ENCODE results near the gene RGS8. TPM values are rescaled to one million over a fixed set of nuclear protein-coding genes. Genes with fewer than 3 reads are reported as not detected.

Gene RGS8
- total RNA-seq, 1 donor from 2014 or later, result not detected

DNA sequence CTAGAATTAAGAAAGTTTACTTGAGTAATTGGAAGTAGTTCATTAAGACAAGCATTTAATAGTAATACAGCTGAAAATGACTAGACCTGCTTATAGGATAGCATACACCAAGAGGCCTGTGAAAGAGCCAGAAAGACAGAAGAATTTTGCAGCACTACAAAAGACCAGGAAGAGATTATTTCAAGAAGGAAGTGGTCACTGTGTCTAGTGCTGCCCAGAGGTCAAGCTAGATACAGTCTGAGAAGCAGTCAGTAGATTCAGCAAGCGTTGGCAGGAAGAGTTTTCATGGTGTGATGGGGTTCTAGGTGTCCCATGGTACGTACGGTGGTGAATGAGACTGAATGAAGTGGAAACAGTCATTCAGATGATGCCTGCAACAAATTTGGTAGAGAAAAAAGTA is 31.5 kb downstream of the RGS8 start:
- intact Hi-C loops (cut with DNase I), result no loop called here
- no peak for ATAC-seq (ENCODE audit: poor library complexity)
- DNase-seq, result no peak

DNA sequence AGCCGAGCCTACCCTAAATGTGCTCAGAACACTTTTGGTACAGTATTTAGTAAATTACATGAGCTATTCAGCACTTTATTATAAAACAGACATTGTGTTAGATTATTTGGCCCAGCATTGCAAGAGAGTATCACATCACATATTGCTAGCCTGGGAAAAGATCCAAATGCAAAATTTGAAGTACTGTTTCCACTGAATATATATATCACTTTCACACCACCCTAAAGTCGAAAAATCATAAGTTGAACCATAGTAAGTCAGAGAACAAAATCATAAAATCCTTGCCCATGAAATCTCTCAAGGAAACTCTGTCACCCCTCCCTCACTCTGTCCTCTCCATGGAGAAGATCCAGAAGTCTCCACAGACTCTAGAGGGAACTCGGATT is 33.1 kb downstream of the RGS8 start:
- DNase-seq, result no peak
- ATAC-seq (ENCODE audit: poor library complexity), result no peak
- intact Hi-C loops (cut with DNase I), result no loop called here

DNA sequence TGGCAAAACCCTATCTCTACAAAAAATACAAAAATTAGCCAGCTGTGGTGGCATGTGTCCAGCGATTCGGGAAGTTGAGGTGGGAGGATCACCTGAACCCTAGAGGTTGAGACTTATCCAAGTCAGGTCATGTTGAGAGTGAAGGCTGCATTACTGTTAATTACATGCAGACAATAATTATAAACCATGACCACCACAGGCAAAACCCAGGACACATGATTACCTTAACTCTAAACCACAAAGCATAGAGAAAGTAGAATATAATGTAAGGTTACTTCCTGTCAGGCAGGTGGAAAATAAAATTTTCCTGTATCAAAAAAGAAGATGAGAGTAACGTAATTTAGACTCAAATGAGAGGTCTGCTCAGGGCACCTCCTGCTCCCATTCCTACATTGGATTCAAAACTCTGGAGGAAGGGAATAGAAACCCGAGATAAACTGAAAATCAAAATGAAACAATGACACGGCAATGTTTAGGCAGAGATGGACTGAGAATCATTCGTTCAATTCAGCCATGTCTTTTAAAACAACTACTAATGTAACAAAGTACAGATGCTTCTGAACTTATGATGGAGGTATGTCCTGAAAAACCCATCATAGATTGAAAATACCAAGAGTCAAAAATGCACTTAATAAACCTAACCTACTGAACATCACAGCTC is 33.6 kb downstream of the RGS8 start:
- DNase-seq, result no peak
- intact Hi-C loops (cut with DNase I), result no loop called here

GRCh38 chr1:182649041-182649440 is 35.3 kb downstream of the RGS8 start:
- intact Hi-C loops (cut with DNase I), result no loop called here
- DNase-seq, result no peak
- no peak for ATAC-seq (ENCODE audit: poor library complexity)

More for the DNA sequence above, 33.6 kb downstream of the RGS8 start:
- ATAC-seq (ENCODE audit: poor library complexity), result no peak

DNA sequence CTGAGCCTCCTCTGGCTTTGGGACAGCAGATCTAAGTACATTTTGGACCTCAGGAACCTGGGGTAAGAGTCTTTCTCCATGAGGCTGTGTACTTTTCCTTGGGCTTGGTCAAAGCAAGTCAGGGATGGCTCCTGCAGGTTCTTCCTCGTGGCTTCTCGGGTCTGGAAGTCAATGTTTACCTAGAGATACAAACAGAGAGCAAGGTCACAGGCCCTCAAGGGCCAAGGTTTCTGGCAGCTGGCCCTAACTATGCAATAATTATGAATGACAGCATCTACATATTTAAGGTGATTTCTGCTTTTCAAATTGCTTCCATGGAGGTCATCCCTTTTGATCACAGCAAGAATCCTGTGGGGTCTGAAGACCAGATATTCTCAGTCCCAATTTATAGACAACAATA is 37.6 kb downstream of the RGS8 start:
- DNase-seq (no peak), ATAC-seq (ENCODE audit: poor library complexity) (no peak)
- intact Hi-C loops (cut with DNase I), result no loop called here

GRCh38 chr1:182644886-182645285 is 39.5 kb downstream of the RGS8 start:
- ATAC-seq (ENCODE audit: poor library complexity) (no peak), DNase-seq (no peak)
- intact Hi-C loops (cut with DNase I), result no loop called here

DNA sequence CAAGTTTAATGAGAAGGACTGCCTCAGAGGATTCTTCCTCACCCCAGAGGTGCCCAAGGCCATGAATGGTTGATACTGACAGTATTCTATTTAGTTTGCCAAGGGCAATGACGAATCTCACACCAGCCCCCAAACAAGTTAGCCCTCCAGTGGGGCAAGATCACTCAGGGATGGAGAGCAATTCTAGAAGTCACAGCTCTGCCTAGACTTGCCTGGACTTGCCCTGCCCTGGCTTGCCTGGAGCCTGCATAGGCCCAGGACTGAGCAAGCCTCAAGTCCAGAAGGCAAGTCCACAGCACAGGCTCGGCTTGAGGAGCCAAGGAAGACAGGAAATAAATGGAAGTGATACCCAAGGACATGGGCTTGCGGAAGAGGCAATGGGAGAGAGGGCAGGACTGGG is 40.7 kb downstream of the RGS8 start:
- DNase-seq (no peak), ATAC-seq (ENCODE audit: poor library complexity) (no peak)
- intact Hi-C loops (cut with DNase I), result no loop called here

DNA sequence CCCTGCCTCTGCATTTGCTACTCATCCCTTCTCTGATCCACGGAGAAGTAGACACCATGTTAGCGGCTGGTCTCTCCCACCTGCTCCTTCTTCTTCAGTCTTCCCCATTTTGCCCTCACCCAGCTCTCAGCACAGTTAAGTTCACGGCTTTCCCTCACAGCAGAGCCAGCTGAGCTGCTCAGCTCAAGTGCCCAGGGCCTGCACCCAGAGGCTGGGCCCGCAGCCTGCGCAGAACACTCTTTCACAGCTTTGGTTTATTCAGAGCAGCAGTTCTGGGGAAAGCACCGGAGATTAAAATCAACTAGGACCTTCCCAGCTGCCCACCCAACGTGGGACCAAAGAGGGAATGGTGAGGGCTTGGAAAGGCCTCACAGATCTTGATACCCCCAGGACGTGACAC is 41.9 kb downstream of the RGS8 start:
- no peak for ATAC-seq (ENCODE audit: poor library complexity)
- DNase-seq, result no peak
- intact Hi-C loops (cut with DNase I), result no loop called here

DNA sequence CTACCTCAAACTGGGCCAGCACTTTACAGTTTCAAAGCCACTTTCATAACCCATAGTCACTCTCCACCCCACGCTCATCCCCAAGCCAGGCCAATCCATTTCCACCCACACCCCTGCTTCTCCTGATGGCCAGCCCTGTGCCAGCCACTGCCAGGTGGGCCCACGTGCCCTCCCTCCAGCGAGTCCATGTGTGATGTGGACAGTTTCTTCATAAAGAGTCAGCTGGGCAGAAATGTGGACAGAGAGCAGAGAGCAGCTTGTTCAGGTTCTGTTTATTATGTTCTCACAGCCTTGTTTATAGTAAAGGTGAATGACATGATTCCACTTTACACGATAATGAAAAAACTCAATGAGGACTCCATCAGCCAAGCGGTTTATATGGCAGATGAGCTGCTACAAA is 42.8 kb downstream of the RGS8 start:
- DNase-seq (no peak), ATAC-seq (ENCODE audit: poor library complexity) (no peak)
- intact Hi-C loops (cut with DNase I), result no loop called here

DNA sequence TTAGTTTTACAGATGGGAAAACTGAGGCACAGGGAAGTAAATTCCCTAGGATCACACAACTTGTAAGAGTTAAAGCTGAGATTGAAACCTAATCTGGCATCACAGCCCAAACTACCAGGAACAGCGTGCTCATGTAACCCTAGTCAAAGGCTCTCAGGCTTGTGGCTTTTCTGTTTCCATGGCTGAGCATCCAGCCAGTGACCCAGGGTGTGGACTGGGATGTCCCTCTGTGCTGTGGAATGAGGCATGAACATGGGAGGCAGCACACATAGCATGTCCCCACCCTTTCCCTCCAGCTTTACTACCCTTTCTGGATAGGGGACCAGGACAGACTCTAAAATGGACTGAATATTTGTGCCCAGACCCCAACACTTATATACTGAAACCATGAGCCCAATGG is 45.1 kb downstream of the RGS8 start:
- intact Hi-C loops (cut with DNase I), result no loop called here
- no peak for ATAC-seq (ENCODE audit: poor library complexity)
- DNase-seq, result no peak

- intact Hi-C loops (cut with DNase I), result no loop called here
- ATAC-seq (ENCODE audit: poor library complexity), result no peak
Observed at GRCh38 chr1:182637769-182638168, 46.6 kb downstream of the RGS8 start.

GRCh38 chr1:182635871-182636270 is 48.5 kb downstream of the RGS8 start:
- ATAC-seq (ENCODE audit: poor library complexity) (no peak), DNase-seq (no peak)
- intact Hi-C loops (cut with DNase I), result no loop called here

More at GRCh38 chr1:182637769-182638168, 46.6 kb downstream of the RGS8 start:
- no peak for DNase-seq

Other genes with a start within 250 kb of the RGS8 start
- gene RGSL1, start 234.4 kb downstream of the RGS8 start, total RNA-seq, result not detected
- gene RNASEL, start 95.3 kb downstream of the RGS8 start, total RNA-seq, result 3.3 TPM
- 1.0 TPM for gene RGS16, start 80.2 kb downstream of the RGS8 start, total RNA-seq
- gene NPL, start 105.2 kb upstream of the RGS8 start, total RNA-seq, result 5.3 TPM
- 54.9 TPM for gene DHX9, start 154.8 kb upstream of the RGS8 start, total RNA-seq